ENCODE data around the gene PTPRT.

Gene PTPRT

DNA sequence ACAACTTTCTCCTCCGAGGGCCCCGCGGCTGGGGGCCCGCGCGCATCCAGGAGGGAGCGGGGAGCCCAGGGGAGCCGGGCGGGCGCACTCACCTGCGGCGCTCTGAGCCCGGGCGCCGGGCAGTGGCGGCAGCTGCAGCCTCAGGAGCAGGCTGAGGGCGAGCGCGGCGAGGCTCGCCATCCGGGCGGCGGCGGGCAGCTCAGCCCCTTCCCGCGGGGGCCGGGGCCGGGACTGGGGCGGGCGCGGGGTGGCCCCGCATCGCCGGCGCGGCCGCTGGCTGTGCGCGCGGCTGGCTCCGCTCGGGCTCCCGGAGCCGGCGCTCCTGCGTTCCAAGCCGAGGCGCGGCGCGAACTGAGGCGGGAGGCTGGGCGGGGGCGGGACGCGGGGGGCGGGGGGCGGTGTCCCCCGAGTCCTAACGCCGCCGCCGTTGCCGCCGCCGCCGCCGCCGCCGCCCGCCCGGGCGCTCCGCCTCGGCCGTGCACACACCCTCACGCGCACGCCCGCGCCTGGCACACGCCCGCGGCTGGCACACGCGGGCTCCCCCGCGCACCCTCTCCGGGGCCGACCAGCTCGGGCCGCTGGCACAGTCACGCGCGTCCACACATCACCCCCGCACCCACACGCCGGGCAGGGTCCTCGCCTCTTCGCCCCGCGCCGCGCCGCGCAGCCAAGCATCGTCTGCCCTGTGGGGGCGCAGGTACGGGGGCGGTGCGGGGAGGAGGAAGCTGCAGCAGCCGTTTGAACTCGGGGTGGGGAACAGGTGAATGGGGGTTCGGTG lies at the start of gene PTPRT:
Gene PTPRT, minus strand, starts transcription at position 353 of the 778 bp plus-strand sequence. Its CDS starts 173 bp downstream, at position 180.
- DNase-seq (ENCODE audit: low read depth): no peak

GRCh38 chr20:43238833-43239232 lies 49.1 kb upstream of the PTPRT start:
- DNase-seq (ENCODE audit: low read depth): no peak

DNA sequence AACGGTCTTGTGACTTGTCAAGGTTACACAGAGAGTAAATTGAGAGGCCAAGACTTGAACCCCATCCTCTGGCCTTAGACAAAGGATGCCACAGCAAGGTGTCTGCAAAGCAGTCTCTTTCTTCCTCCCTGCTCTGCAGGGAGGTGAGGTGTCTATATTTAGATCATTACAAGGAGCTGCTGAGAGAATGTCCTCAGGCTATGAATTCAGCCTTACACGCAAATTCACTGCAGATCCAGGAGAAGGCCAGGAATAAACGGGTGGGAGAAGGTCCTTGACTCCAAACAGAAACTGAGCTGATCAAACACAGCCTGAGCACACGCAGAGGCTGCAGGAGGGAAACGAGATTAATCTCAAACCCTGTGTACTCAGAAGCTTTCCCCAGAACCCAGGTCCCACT lies 48.6 kb upstream of the PTPRT start:
- no peak for DNase-seq (ENCODE audit: low read depth)

DNA sequence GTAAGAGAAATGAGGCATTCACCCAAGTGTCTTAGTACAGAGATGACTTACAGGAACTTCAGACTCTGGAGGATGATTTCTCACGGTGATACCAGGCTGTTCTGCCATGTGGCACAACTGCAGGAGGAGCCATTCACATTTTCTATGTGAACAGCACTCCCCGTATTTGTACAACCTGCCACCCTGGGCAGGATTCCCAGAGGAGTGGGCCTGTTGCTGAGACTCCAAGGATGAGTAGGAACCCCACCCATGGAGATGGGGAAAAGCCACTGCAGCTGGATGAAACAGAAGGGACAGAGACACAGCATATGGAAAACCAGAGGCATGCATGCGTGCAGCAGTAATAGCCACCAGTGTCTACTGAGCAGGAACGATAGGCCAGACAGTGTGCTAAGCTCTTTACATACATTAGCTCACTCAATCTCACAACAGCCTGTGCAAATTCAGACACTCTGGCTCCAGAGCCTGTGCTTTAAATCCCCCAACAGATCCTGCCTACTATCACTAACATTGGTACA lies 48.0 kb upstream of the PTPRT start:
- no peak for DNase-seq (ENCODE audit: low read depth)

- DNase-seq (ENCODE audit: low read depth): no peak
Measured at GRCh38 chr20:43235998-43236397, 46.3 kb upstream of the PTPRT start.

DNA sequence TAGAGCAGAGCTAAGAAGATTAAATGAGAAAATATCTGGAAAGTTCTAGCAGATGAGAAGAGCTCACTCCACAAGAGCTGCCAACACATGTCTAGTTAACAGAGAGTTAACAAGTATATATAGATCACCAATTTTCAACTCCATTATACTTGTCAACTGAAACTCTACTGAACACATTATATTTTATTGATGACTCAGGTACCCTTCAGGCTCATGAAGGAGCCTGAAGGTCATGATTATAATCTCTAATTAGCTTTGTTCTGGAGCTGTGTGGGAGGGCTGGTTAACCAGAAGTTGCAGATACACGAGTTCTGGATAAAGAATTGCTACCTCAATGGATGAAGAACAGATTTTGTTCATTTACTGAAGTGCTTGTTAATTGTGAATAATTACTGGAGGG lies 42.1 kb upstream of the PTPRT start:
- no peak for DNase-seq (ENCODE audit: low read depth)

- no peak for DNase-seq (ENCODE audit: low read depth)
Measured at GRCh38 chr20:43229696-43230095, 40.0 kb upstream of the PTPRT start.

DNA sequence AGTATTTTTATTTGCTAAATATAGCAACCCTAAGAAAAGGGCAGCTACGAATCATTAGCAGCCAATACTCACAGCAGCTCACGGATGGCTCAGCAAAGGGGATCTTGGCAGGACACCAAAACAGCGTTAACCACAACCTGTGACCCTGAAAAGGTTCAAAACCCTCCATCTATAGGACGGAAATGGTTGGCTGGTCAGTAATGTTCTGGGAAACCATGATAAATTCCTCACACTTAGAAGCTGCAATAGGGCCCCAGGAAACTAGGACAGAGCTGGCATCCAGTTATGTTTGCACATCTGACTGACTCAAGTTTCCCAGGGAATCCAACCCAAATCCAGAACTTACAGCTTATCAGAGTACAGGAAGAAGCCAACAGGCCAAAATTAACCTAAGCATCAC lies 30.9 kb upstream of the PTPRT start:
- no peak for DNase-seq (ENCODE audit: low read depth)

DNA sequence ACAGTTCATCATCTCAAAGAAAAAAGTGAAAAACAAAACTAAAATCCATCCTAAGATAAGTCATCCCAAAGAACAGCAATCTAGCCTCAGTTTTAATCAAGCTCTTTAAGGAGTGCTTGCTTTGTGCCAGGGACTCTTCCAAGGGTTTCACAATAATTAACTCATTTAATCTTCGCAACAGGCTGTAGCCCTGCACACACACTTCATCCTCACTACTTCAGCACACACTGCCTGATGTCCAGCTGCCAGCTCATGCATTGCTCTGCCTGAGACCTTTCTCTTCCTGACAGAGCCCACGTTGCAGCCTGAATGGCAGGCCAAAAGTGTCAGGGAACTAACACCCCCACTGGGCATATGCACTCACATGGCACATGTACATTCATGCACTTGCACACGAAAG lies 21.2 kb upstream of the PTPRT start:
- no peak for DNase-seq (ENCODE audit: low read depth)

DNA sequence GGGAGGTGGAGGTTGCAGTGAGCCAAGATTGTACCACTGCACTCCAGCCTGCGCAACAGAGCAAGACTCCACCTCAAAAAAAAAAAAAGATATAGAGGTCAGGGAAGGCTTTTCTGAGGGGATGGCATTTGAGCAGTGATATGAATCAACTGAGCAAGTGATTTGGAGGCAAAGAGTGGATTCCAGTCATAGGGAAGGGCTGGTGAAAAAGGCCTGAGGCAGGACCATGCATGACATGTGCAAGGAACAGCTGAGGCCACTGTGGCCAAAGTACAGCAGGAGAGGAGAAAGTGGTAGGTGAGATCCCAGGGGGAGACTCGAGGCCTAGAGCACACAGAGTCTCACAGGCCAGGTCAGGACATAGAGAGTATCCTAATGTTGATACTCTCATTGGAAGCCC lies 20.1 kb upstream of the PTPRT start:
- DNase-seq (ENCODE audit: low read depth): no peak

- DNase-seq (ENCODE audit: low read depth): no peak
Measured at GRCh38 chr20:43205699-43206098, 16.0 kb upstream of the PTPRT start.

- DNase-seq (ENCODE audit: low read depth): no peak
Measured at GRCh38 chr20:43202100-43202499, 12.4 kb upstream of the PTPRT start.

GRCh38 chr20:43198607-43199006 lies 8.9 kb upstream of the PTPRT start:
- no peak for DNase-seq (ENCODE audit: low read depth)

- no peak for DNase-seq (ENCODE audit: low read depth)
Measured at GRCh38 chr20:43196243-43196642, 6.5 kb upstream of the PTPRT start.

DNA sequence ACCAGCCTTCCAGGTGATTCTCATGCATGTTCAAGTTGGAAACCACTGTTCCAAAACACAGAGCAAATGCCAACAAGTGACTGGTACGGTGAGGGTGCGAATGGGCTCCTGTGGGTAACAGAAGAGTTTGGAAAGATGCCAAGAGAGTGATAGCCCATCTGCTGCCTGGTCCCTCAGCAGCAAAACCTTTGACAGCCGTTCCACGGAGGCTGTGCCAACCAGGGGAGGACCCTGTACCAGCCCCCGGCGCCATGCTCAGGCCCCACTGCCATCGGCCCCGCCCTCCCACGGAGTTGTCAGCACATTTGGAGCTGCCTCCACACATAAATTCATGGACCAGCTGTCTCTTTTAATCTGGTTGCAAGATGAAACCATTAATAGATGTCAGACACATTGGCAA lies 4.4 kb upstream of the PTPRT start:
- no peak for DNase-seq (ENCODE audit: low read depth)

DNA sequence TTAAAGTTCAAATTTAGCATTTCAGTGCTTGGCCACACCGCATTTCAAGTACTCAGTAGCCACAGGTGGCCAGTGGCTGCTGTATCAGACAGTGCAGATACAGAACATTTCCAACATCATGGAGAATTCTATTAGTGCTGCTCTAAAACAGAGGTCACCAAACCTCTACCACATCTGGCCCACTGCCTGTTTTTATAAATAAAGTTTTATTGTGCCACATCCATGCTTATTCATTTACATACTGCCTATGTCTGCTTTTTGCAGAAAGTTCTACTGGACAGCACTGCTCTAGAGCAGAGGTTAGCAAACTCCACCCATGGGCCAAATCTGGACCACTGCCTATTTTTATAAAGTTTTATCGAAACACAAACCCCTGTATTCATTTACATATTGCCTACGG lies 3.7 kb upstream of the PTPRT start:
- no peak for DNase-seq (ENCODE audit: low read depth)

- no peak for DNase-seq (ENCODE audit: low read depth)
Measured at GRCh38 chr20:43191946-43192863, 2.5 kb upstream of the PTPRT start.

DNA sequence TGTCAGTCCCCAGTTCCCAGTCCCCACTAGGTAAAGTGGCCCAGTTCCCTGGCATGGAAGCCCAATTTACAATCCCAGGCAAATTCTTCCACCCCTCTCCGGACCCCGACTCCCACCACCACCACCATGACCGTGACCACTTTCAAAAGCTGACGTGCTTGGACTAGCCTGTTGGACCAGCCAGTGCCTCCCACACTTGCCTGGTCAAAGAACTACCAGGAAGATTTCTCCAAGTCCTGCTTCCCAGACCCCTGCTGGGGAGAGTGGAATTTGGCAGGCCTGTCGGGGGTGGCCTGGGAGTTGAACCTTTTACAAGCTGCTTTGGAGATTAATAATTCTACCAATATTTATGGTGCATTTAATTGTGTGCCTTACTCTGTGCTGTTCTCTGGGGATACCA lies 1.4 kb upstream of the PTPRT start:
- no peak for DNase-seq (ENCODE audit: low read depth)

DNA sequence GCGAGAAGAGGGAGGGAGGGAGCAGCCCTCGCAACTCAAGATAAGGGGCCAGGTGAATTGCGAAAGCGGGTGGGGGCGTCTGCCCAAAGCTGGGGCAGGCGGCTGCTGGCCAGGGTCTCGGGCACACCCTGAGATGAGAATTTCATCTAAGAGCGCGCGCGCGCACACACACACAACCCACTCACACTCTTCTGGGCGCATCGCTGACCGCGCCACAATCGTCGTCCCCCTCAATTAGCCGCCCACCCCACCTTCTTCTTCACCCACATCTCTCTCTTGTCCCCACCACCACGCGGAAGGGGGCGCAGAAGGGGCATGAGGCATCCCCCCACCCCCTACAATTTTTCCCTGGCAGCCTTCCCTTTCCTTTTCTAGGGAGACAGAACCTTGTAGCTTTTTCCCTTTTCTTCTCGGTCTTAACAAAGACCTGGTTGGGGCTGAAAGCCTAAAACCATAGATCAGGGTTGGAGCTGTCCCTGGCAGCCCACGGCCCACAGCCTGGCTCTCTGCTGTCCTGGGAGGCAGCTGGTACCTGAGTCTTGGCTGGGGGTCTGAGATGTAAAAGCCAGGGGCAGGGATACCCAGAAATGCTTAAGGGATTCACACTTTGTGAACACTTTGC lies 737 bp upstream of the PTPRT start:
- no peak for DNase-seq (ENCODE audit: low read depth)

DNA sequence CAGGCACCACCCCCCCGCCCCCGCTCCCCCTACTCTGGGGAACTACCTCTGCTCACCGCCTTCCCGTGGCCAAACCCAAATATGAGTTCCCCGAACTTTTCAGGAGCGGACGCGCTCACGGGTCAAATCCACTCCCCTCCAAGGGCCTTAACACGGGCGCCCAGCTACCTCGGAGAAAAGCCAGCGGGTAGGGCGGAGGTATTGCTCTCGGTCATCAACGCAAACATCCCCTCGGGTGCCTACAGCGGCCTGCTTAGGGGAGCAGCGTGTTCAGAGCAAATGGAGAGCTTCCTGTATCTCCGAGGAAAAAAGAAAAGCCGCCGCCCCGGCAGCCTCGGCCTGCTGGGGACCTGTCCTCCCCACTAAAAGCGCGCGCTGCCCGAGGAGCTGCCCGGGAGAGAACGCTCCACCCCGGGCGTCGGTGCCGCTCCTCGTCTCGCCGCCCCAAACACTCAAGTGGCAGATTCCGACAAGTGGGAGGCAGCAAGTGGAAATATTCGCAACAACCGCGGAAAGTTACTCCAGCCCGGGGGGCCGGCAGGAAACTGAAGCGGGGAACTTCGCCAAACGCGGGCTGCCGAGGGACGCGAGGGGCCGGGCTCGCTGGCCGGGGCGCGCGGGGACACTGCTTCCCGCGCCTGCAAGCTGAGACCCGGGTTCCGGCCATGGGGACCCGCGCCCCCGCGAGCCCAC lies 699 bp downstream of the PTPRT start:
- no peak for DNase-seq (ENCODE audit: low read depth)

DNA sequence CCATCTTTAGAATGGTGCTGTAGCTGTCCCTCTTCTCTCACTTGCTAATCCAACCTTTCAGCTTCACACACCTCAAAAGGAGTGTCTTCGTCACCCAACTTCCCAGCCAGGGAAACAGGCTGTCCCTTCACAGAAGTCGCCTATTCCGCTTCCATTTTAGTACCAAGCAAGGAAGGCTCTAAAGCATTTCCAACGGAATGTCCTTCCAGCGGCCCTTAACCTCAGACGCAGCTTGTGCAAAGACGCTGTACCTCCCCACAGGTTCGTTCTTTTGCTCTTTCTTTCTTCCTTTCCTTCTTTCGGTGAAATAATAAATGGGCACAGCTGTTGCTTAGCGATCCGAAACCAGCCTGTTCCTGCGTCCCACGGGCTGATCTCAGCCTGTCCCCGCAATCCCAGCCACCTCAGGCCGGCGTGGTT lies 1.5 kb downstream of the PTPRT start:
- DNase-seq (ENCODE audit: low read depth): no peak
